RWPE1 (cell line): ENCODE results near the gene GPHA2.
A peak's percentile ranks its signal among the peaks of the same experiment; 100 is the strongest.

Experiments
- CTCF ChIA-PET: fragments of 350-600 bp; sonication (Branson Sonifier 250); formaldehyde crosslinking; extraction: SDS; loops from one replicate; lab custom pipeline; 2021; lab: Yijun Ruan, JAX
- POLR2A ChIA-PET: fragments of 400-600 bp; formaldehyde crosslinking; extraction: SDS; loops from one replicate; lab custom pipeline; 2020; ENCODE audit warnings: antibody characterized with exemption; ENCODE audit not compliant: low non-redundant PET; lab: Yijun Ruan, JAX
- DNase-seq: peaks from one replicate; pipeline ENCODE4 v3.0.0; 2012; ENCODE audit warnings: low spot score
- H3K27ac ChIP-seq: fragments of 450-650 bp; 2 replicates; pipeline ENCODE4 v1.5.1; 2017
- TF ChIP-seq, protein P1 (sequence below): fragments of 450-650 bp; conservative IDR thresholded peaks from 2 replicates; pipeline ENCODE4 v1.5.1; 2017; ENCODE audit warnings: low read depth, mild to moderate bottlenecking

GPHA2 gene

DNA sequence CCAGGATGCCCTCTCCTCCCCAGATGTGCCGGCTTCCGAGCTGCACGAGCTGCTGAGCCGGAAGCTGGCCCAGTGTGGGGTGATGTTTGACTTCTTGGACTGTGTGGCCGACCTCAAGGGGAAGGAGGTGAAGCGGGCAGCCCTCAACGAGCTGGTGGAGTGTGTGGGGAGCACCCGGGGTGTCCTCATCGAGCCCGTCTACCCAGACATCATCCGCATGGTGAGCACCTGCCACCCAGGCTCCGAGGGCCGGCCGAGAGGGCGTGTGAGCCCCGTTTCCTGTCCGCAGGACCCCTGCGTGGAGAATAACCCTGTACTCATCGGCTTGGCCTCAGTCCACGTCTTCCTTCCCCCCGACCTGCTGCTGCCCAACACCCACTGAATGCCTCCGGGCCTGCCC, 9.0 kb downstream of the GPHA2 start:
- H3K27ac ChIP-seq: peak overlapping the region; percentile 92
- TF ChIP-seq, protein P1, sequence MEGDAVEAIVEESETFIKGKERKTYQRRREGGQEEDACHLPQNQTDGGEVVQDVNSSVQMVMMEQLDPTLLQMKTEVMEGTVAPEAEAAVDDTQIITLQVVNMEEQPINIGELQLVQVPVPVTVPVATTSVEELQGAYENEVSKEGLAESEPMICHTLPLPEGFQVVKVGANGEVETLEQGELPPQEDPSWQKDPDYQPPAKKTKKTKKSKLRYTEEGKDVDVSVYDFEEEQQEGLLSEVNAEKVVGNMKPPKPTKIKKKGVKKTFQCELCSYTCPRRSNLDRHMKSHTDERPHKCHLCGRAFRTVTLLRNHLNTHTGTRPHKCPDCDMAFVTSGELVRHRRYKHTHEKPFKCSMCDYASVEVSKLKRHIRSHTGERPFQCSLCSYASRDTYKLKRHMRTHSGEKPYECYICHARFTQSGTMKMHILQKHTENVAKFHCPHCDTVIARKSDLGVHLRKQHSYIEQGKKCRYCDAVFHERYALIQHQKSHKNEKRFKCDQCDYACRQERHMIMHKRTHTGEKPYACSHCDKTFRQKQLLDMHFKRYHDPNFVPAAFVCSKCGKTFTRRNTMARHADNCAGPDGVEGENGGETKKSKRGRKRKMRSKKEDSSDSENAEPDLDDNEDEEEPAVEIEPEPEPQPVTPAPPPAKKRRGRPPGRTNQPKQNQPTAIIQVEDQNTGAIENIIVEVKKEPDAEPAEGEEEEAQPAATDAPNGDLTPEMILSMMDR: no peak
- DNase-seq: no peak
- CTCF ChIA-PET: interaction anchor here (0.7 kb wide), 2 partner anchors 38 to 567 kb away, joined by 3 to 6 read pairs; no protein-coding TSS in a partner anchor
- POLR2A ChIA-PET: interaction anchor here (1.2 kb wide), 1 partner anchor 86 kb away, joined by 7 read pairs; no protein-coding TSS in a partner anchor

DNA sequence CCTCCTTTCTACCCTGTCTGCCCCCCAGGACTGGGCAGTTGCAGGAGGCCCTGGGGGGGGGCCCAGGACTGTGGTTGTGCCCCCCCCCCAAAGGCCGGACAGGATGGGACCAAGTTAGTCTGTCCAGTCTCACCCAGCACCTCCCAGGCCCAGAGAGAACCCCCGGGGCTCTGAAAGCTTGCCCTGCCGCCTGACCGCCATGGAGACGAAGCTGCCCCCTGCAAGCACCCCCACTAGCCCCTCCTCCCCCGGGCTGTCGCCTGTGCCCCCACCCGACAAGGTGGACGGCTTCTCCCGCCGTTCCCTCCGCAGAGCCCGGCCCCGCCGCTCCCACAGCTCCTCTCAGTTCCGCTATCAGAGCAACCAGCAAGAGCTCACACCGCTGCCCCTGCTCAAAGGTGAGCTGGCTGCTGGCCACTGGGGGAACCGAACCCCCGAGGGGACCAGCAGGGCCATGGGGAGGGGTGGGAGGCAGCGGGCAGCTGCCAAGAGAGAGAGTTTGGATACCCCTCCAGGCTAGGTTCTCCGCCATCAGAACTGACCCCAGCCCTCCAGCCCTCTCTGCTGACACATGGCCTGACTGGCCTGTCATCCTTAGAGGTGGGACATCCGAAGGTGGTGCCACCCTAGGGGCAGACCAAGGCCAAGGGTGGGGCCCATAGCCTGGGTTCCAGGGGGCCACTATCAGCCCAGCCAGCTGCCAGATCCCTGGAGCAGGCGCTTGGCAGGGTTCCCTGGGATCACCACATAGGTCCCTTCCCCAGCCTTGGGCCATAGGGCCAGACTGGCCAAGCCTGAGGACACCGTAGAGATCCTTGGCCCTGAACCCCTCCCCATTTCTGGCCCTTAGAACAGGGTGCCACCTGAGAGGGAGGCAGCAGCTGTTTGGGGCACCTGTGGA, 9.9 kb downstream of the GPHA2 start:
- TF ChIP-seq, protein P1: no peak
- ChIA-PET CTCF (interaction anchor here (0.6 to 0.9 kb wide), 3 partner anchors 14 to 297 kb away, joined by 3 to 5 read pairs (median 4); no protein-coding TSS in a partner anchor), POLR2A (interaction anchor here (0.6 kb wide), 1 partner anchor 95 kb away, joined by 7 read pairs; no protein-coding TSS in a partner anchor)
- peak overlapping the region; percentile 92 for H3K27ac ChIP-seq
- DNase-seq: no peak

DNA sequence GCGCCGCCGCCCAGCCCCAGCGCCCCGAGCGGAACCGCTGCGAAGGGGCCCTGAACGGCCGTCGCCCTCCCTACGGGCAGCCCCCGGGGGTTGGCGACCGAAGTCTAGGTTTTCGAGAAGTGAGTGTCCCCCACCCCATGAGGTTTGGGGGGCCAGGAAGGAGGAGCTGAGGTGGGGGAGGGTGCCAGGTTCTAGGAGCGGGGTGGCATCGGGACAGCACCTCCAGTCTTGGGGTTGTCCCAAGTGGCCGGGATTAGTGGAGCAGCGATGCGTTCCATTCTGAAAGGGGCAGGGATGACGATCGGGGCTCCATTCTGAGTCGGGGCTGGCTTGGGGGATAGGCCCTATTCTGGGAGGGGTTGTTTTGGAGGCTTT, 10.8 kb downstream of the GPHA2 start:
- ChIA-PET CTCF (interaction anchor here (0.7 to 1.2 kb wide), 3 partner anchors 13 to 102 kb away, joined by 3 to 6 read pairs (median 4); partner anchors contain the start of genes ARL2 and SNX15), POLR2A (no interaction called here)
- H3K27ac ChIP-seq: peak overlapping the region; percentile 92
- TF ChIP-seq, protein P1: no peak
- peak; percentile 14 for DNase-seq

DNA sequence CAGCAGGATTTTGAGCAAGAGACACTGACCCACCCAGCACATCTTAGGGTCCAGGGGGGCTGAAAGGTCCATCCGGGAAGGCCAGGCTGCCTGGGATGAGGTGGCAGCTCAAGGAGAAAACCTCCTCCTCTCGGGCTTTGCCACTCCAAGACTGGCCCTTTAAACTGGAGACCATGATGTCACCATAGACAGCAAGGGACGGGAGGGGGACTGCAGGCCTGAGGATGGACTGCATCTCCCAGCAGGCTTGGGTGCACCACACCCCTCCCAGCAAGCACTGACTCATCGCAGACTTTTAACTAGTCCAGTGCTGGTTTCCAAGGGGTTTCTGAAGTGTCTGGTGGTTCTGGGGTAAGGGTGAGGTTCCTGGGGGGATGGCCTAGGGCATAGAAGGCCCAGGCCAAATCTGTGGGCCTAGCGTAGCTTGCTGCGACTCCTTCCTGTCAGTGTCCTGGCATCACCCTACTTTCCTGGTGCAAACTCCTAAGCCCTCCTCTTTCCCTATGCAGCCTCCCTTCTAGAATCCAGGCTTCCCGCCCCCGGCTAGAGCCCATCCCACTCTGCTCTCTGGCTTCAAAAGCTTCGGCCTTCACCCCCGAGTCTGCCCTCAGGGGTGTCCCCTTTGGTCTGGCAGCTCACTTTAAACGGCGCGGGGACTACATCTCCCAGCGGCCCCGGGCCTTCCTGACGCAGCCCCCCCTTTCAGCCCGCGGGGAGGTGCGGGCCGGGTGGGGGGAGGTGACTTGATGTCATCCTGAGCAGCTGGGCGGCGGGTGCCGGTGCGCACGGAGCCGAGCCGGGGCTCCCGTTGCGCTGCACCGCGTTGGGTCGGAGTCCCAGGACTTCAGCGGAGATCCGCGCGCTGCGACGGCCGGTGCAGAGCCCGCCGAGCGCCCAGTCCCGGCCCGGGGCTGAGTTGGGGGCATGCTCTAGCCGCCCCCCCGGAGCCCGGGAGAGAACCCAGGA, 11.5 kb downstream of the GPHA2 start, which contains the start of gene PPP2R5B:
Gene PPP2R5B, plus strand, starts transcription at position 746 of the 966 bp plus-strand sequence. CDS start 1,046 bp downstream, outside the sequence.
- H3K27ac ChIP-seq: peak within 1 kb of the TSS; percentile 92
- TF ChIP-seq, protein P1: no peak
- CTCF ChIA-PET: interaction anchor here (0.6 to 1.2 kb wide), 5 partner anchors 12 to 463 kb away, joined by 3 to 6 read pairs (median 4); partner anchors contain the start of genes ARL2 and SNX15
- DNase-seq: peak; percentile 95
- POLR2A ChIA-PET: no interaction called here

DNA sequence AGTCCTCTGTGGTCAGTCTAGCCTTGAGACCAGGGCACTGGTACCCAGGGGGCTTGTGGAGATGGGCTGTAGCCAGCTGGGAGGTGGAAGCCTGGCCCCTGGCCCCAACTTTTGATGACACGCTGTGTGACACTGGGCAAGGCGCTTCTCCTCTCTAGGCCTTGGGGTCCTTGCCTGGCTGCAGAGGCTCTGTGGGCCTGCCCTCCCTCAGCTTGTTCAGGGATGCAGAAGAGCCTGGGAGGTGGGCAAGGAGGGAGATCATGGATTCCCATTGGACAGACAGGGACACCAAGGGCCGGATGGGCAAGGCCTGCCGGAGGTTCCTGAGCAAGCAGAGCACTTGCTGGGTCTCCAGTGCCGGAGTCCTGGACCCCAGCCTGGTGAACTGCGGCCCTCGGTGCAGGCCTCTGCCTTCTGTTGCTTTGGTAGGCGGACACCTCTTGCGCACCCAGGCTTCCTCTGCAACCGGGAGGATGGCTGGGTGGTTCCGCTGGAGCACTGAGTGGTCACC, 12.5 kb downstream of the GPHA2 start:
- CTCF ChIA-PET: interaction anchor here (0.8 to 1.1 kb wide), 2 partner anchors 35 to 103 kb away, joined by 3 to 5 read pairs; no protein-coding TSS in a partner anchor
- POLR2A ChIA-PET: no interaction called here
- H3K27ac ChIP-seq: peak overlapping the region; percentile 92
- no peak for DNase-seq
- TF ChIP-seq, protein P1: no peak
